DND-41 (cell line): ENCODE results near the gene USP19.
A peak's percentile ranks its signal among the peaks of the same experiment; 100 is the strongest.

Experiments used
- EZH2 ChIP-seq: IDR thresholded peaks from 3 replicates; pipeline ENCODE4 v1.6.1; 2012; ENCODE audit warnings: borderline replicate concordance, low read depth, mild to moderate bottlenecking, moderate library complexity, low read length, inconsistent platforms; ENCODE audit not compliant: severe bottlenecking
- TF ChIP-seq, protein P1 (sequence below): IDR thresholded peaks from 2 replicates; pipeline ENCODE4 v1.5.1; 2012; ENCODE audit warnings: borderline replicate concordance, low read length, moderate library complexity, mild to moderate bottlenecking; ENCODE audit not compliant: poor library complexity, severe bottlenecking; ENCODE audit errors: extremely low read depth

GRCh38 chr3:49124991-49125670 is 4.5 kb upstream of the USP19 start:
- TF ChIP-seq, protein P1, sequence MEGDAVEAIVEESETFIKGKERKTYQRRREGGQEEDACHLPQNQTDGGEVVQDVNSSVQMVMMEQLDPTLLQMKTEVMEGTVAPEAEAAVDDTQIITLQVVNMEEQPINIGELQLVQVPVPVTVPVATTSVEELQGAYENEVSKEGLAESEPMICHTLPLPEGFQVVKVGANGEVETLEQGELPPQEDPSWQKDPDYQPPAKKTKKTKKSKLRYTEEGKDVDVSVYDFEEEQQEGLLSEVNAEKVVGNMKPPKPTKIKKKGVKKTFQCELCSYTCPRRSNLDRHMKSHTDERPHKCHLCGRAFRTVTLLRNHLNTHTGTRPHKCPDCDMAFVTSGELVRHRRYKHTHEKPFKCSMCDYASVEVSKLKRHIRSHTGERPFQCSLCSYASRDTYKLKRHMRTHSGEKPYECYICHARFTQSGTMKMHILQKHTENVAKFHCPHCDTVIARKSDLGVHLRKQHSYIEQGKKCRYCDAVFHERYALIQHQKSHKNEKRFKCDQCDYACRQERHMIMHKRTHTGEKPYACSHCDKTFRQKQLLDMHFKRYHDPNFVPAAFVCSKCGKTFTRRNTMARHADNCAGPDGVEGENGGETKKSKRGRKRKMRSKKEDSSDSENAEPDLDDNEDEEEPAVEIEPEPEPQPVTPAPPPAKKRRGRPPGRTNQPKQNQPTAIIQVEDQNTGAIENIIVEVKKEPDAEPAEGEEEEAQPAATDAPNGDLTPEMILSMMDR: peak; percentile 50
- TF ChIP-seq EZH2: no peak
